ENCODE results near the gene COA1.

The COA1 gene

GRCh38 chr7:43757073-43757720, 27.9 kb upstream of the COA1 start:
- TF ChIP-seq, protein P1, sequence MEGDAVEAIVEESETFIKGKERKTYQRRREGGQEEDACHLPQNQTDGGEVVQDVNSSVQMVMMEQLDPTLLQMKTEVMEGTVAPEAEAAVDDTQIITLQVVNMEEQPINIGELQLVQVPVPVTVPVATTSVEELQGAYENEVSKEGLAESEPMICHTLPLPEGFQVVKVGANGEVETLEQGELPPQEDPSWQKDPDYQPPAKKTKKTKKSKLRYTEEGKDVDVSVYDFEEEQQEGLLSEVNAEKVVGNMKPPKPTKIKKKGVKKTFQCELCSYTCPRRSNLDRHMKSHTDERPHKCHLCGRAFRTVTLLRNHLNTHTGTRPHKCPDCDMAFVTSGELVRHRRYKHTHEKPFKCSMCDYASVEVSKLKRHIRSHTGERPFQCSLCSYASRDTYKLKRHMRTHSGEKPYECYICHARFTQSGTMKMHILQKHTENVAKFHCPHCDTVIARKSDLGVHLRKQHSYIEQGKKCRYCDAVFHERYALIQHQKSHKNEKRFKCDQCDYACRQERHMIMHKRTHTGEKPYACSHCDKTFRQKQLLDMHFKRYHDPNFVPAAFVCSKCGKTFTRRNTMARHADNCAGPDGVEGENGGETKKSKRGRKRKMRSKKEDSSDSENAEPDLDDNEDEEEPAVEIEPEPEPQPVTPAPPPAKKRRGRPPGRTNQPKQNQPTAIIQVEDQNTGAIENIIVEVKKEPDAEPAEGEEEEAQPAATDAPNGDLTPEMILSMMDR (IDR thresholded peaks at IDR 0.05; ENCODE audit: low read depth, low read length) = no peak
- no peak overlapping the region for H3K4me3 ChIP-seq (ENCODE audit: low read depth, low read length)

DNA sequence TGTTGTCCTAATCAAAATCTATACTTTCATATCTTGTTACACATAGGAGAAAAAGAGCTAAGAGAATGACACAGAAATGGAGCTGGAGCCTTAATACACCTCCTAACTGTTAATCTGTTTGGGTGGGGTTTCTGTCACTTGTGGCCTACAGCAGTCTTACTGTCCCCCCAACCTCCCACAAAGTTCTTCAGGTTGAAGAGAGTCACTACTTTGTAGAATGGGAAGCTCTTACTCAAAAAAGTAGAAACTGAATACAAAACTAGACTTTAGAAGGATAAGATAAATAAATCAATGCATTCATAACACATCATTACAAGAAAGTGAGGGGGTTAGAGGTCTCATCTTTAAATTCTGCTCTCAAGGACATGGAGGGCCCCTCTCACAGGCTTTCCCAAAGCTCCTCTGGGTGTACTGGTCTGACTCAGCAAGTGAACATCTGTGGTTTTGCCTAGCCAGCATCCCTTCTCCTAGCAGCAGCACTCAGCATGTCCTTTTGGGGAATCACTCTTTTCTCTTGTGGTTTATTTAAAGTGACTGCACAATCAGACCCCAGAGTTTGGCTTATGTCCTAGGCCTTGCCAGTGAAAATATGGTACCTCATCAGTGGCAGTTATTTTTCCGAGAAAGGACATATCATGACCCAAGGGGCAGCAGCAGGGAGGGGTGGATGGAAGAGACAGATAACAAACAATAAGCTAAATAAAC, 27.2 kb upstream of the COA1 start:
- TF ChIP-seq, protein P1 (IDR thresholded peaks at IDR 0.05; ENCODE audit: low read depth, low read length) = no peak
- no peak overlapping the region for H3K4me3 ChIP-seq (ENCODE audit: low read depth, low read length)

GRCh38 chr7:43754596-43754995, 25.3 kb upstream of the COA1 start:
- TF ChIP-seq, protein P1 (IDR thresholded peaks at IDR 0.05; ENCODE audit: low read depth, low read length) = no peak
- H3K4me3 ChIP-seq (ENCODE audit: low read depth, low read length) = no peak overlapping the region

GRCh38 chr7:43753843-43754242, 24.5 kb upstream of the COA1 start:
- TF ChIP-seq, protein P1 (IDR thresholded peaks at IDR 0.05; ENCODE audit: low read depth, low read length) = no peak
- no peak overlapping the region for H3K4me3 ChIP-seq (ENCODE audit: low read depth, low read length)

- TF ChIP-seq, protein P1 (IDR thresholded peaks at IDR 0.05; ENCODE audit: low read depth, low read length) = no peak
- H3K4me3 ChIP-seq (ENCODE audit: low read depth, low read length) = no peak overlapping the region
Measured at GRCh38 chr7:43753271-43753810, 24.0 kb upstream of the COA1 start.

DNA sequence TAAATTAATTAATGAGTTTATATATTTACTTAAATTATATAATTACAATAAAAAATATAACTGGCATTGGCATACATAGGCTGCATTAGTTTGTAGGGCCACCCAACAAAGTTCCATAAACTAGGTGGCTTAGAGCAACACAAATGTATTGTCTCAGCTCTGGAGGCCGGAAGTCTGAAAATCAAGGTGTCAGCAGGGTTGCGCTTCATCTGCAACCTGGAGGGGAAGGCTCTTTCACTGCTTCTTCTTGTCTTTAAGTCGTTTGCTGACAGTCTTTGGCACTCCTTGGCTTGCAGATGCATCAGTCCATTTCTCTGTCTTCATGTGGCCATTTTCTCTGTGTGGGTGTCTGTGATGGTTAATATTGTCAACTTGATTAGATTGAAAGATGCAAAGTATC, 23.1 kb upstream of the COA1 start:
- no peak overlapping the region for H3K4me3 ChIP-seq (ENCODE audit: low read depth, low read length)
- TF ChIP-seq, protein P1 (IDR thresholded peaks at IDR 0.05; ENCODE audit: low read depth, low read length) = no peak
